ENCODE results near the gene TMEM185A.
"Not testable (repeated sequence)": the region's sequence is repeated elsewhere in the genome, so short reads cannot be mapped to it uniquely, and the experiment has no call there.

DNA sequence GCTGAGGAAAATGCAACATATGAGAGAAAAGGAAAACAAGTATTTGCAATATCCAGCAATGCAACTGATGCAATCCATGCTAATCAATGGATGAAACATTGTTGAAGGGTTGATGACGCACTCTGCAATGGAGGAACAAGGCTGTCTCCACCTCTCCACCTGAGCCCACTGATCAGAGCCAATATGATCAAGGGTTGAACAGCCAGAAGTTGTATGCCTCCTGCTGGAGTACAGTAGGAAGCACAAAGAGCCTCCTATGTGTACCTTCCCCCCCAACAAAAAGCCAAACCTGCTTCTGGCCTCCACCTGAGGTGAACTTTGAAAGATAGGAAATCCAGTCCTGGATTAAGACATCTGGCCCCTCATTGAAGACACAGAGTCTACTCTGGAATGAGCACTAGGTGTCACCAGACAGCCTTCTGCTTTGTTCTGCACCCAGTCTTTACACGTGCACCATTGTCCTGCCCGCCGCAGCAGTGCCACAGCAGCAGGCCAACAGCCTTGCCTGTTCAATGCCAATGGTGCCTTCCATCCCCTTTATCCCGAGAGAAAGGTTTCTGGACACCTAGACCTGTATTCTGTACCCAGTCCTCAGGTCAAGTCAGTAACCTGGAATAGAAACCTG is 24.8 kb upstream of the TMEM185A start:
- TF ChIP-seq, protein P1, sequence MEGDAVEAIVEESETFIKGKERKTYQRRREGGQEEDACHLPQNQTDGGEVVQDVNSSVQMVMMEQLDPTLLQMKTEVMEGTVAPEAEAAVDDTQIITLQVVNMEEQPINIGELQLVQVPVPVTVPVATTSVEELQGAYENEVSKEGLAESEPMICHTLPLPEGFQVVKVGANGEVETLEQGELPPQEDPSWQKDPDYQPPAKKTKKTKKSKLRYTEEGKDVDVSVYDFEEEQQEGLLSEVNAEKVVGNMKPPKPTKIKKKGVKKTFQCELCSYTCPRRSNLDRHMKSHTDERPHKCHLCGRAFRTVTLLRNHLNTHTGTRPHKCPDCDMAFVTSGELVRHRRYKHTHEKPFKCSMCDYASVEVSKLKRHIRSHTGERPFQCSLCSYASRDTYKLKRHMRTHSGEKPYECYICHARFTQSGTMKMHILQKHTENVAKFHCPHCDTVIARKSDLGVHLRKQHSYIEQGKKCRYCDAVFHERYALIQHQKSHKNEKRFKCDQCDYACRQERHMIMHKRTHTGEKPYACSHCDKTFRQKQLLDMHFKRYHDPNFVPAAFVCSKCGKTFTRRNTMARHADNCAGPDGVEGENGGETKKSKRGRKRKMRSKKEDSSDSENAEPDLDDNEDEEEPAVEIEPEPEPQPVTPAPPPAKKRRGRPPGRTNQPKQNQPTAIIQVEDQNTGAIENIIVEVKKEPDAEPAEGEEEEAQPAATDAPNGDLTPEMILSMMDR (IDR thresholded peaks at IDR 0.05; ENCODE audit: low read depth, low read length, poor library complexity, severe bottlenecking): not testable (repeated sequence)
- TF ChIP-seq EZH2phosphoT487 (IDR thresholded peaks at IDR 0.05; ENCODE audit: borderline replicate concordance, low read length): not testable (repeated sequence)

All from DOHH2 (cell line).